Measurements from ENCODE around the gene CORO1C.

Gene CORO1C

GRCh38 chr12:108727161-108727560 is 4.2 kb downstream of the CORO1C start:
- peaks cover 47% of the 10 kb centered on the region for H4K20me1 ChIP-seq (ENCODE audit: insufficient read depth, low read length)

DNA sequence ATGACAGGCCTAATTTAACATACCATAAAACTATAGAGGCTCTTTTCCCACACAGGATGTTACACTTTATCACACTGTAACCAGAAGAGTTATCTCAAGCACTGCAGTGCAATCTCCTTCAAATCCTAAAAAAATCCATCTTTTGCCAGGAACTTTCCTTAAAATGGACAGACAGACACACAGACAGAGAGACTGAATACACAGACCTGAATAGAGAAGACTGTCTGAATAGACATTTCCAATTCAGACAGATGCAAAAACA is 6.5 kb downstream of the CORO1C start:
- Histone ChIP-seq H3K27me3 (ENCODE audit: insufficient read depth, low read length, poor library complexity) (no peaks in the 10 kb centered on the region), H3K36me3 (ENCODE audit: insufficient read depth, low read length) (no peaks in the 10 kb centered on the region; the same call in 1 of the 2 replicates), H4K20me1 (ENCODE audit: insufficient read depth, low read length) (peaks cover 60% of the 10 kb centered on the region), H3K79me2 (ENCODE audit: insufficient read depth, low read length) (peaks cover 95% of the 10 kb centered on the region), H3K9ac (ENCODE audit: low read depth, low read length) (no peak overlapping the region), H3K4me2 (ENCODE audit: insufficient read depth, low read length) (no peak overlapping the region), H3K4me1 (ENCODE audit: insufficient read depth, low read length) (peaks cover 38% of the 10 kb centered on the region), H3K4me3 (ENCODE audit: low read depth in 1 of 2, low read length in 2 of 2) (no peak overlapping the region), H3K9me3 (ENCODE audit: insufficient read depth, low read length, severe bottlenecking) (no peaks in the 10 kb centered on the region), H2AFZ (ENCODE audit: low read depth, low read length) (no peak overlapping the region), H3K27ac (ENCODE audit: low read length) (no peak overlapping the region)
- TF ChIP-seq CTCF (IDR thresholded peaks at IDR 0.05; ENCODE audit: borderline replicate concordance, extremely low read depth, low read length, poor library complexity, severe bottlenecking), result no peak
- no peak for TF ChIP-seq EZH2 (IDR thresholded peaks at IDR 0.05; ENCODE audit: borderline replicate concordance, low read depth, low read length, severe bottlenecking)
- ATAC-seq (ENCODE audit: insufficient read depth, low read depth), result no peak
- DNase-seq, result no peak

More at GRCh38 chr12:108727161-108727560, 4.2 kb downstream of the CORO1C start:
- Histone ChIP-seq H3K9ac (ENCODE audit: low read depth, low read length) (no peak overlapping the region), H2AFZ (ENCODE audit: low read depth, low read length) (no peak overlapping the region), H3K79me2 (ENCODE audit: insufficient read depth, low read length) (peaks cover 85% of the 10 kb centered on the region), H3K36me3 (ENCODE audit: insufficient read depth, low read length) (no peaks in the 10 kb centered on the region; the same call in none of the 2 replicates), H3K4me2 (ENCODE audit: insufficient read depth, low read length) (no peak overlapping the region), H3K4me3 (ENCODE audit: low read depth in 1 of 2, low read length in 2 of 2) (no peak overlapping the region), H3K27me3 (ENCODE audit: insufficient read depth, low read length, poor library complexity) (no peaks in the 10 kb centered on the region), H3K9me3 (ENCODE audit: insufficient read depth, low read length, severe bottlenecking) (no peaks in the 10 kb centered on the region), H3K27ac (ENCODE audit: low read length) (no peak overlapping the region), H3K4me1 (ENCODE audit: insufficient read depth, low read length) (peaks cover 48% of the 10 kb centered on the region)
- DNase-seq, result no peak
- ATAC-seq (ENCODE audit: insufficient read depth, low read depth), result no peak
- TF ChIP-seq EZH2 (IDR thresholded peaks at IDR 0.05; ENCODE audit: borderline replicate concordance, low read depth, low read length, severe bottlenecking), result no peak
- TF ChIP-seq CTCF (IDR thresholded peaks at IDR 0.05; ENCODE audit: borderline replicate concordance, extremely low read depth, low read length, poor library complexity, severe bottlenecking), result no peak

- Histone ChIP-seq H3K36me3 (ENCODE audit: insufficient read depth, low read length) (no peaks in the 10 kb centered on the region; the same call in 1 of the 2 replicates), H3K4me2 (ENCODE audit: insufficient read depth, low read length) (no peak overlapping the region), H4K20me1 (ENCODE audit: insufficient read depth, low read length) (peaks cover 57% of the 10 kb centered on the region), H3K4me3 (ENCODE audit: low read depth in 1 of 2, low read length in 2 of 2) (no peak overlapping the region), H3K4me1 (ENCODE audit: insufficient read depth, low read length) (peaks cover 33% of the 10 kb centered on the region), H3K9me3 (ENCODE audit: insufficient read depth, low read length, severe bottlenecking) (no peaks in the 10 kb centered on the region), H3K27ac (ENCODE audit: low read length) (no peak overlapping the region), H3K9ac (ENCODE audit: low read depth, low read length) (no peak overlapping the region), H3K79me2 (ENCODE audit: insufficient read depth, low read length) (peaks cover 95% of the 10 kb centered on the region), H3K27me3 (ENCODE audit: insufficient read depth, low read length, poor library complexity) (no peaks in the 10 kb centered on the region), H2AFZ (ENCODE audit: low read depth, low read length) (no peak overlapping the region)
- TF ChIP-seq CTCF (IDR thresholded peaks at IDR 0.05; ENCODE audit: borderline replicate concordance, extremely low read depth, low read length, poor library complexity, severe bottlenecking) (no peak), EZH2 (IDR thresholded peaks at IDR 0.05; ENCODE audit: borderline replicate concordance, low read depth, low read length, severe bottlenecking) (no peak)
- ATAC-seq (ENCODE audit: insufficient read depth, low read depth) (peak; percentile 48; the same call in 1 of the 3 replicates), DNase-seq (peak; percentile 18)
Observed at GRCh38 chr12:108724054-108724889, 7.0 kb downstream of the CORO1C start.

Measured in DND-41 (cell line).